ENCODE results near the gene TPD52L2.

TPD52L2 gene

DNA sequence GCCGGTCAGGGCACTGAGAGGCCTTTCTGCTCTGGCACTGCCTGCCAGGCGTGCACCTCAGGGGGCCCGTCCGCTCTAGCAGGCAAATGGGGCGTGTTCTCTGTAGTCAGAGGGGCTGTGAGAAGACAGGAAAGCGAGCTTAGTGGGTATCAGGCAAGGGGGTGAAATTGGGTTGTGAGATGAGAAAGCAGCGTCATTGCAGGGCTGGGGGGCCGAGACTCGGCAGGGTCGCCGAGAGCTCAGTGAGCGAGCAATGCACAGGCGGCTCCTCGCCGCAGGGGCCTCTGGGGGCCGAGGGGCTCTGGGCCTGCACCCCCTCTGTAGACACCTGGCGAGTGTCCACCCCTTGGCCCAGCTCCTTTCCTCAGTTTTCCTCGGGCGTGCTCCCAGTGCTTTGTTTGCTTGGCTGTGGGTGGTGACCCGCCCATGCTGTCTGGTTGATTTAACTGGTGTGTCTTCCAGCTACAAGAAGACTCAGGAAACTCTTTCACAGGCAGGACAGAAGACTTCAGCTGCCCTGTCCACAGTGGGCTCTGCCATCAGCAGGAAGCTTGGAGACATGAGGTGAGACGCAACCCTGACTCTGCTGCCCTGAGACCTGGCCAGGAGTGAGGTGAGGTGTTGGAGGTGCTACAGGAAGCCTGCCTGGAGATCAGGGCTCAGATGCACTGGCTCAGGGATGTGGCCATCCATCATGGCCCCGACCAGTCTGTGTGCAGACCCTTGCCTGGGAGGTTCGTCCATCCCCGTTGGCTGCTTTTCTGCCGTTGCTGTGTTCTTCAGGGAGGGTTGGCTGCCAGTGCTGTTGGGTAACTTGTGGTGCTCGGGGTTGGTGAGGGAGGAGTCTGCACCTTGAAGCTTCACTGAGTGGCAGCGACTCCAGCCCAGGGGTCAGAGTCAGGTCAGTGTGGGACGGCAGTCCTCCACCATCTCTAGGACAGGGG is 17.5 kb downstream of the TPD52L2 start:
- Histone ChIP-seq H2BK15ac (ENCODE audit: low read length) (no peak overlapping the region), H3K27ac (replicated peaks; ENCODE audit: low read length) (no peak overlapping the region), H3K18ac (ENCODE audit: low read length) (no peak overlapping the region), H4K8ac (ENCODE audit: low read depth, low read length) (no peak overlapping the region), H3K23ac (ENCODE audit: low read depth, low read length, poor library complexity) (no peak overlapping the region), H3K79me1 (ENCODE audit: low read depth, low read length) (peaks cover 18% of the 10 kb centered on the region), H3K9me3 (replicated peaks in 1 of 2; ENCODE audit: control insufficient read depth in 2 of 2, insufficient read depth in 1 of 2, low read depth in 1 of 2, low read length in 2 of 2) (no peaks in the 10 kb centered on the region), H3K4me2 (ENCODE audit: insufficient read depth, low read length, poor library complexity, severe bottlenecking) (no peak overlapping the region), H2BK120ac (ENCODE audit: low read depth, low read length) (no peak overlapping the region), H2BK12ac (ENCODE audit: low read length) (no peak overlapping the region), H3K14ac (ENCODE audit: low read length) (no peak overlapping the region), H3K27me3 (ENCODE audit: control insufficient read depth in 3 of 3, insufficient read depth in 3 of 3, low read depth in 1 of 3, low read length in 3 of 3) (no peaks in the 10 kb centered on the region), H2AFZ (ENCODE audit: low read length) (no peak overlapping the region), H4K91ac (ENCODE audit: low read depth, low read length, poor library complexity) (no peak overlapping the region), H3K9ac (ENCODE audit: low read depth, low read length, poor library complexity) (peak overlapping the region; percentile 50), H2AK5ac (ENCODE audit: low read depth, low read length) (no peak overlapping the region), H3K4me3 (ENCODE audit: low read length in 2 of 2) (peak overlapping the region in 1 of 2 donors; percentile 63), H3K36me3 (replicated peaks in 1 of 2; ENCODE audit: control insufficient read depth in 2 of 2, insufficient read depth in 2 of 2, low read length in 2 of 2) (peaks cover 34 to 75% of the 10 kb centered on the region in 2 donors), H3K4ac (ENCODE audit: low read length) (no peak overlapping the region), H2BK5ac (ENCODE audit: low read length) (no peak overlapping the region), H3K4me1 (ENCODE audit: control insufficient read depth in 2 of 2, insufficient read depth in 1 of 2, low read depth in 1 of 2, low read length in 2 of 2) (no peaks in the 10 kb centered on the region)
- WGBS, 2 donors (ENCODE audit: extremely low coverage in 2 of 2, insufficient read length in 2 of 2, insufficient replicate concordance in 1 of 2): no CpG with 5 or more reads among the region's 28 CpGs
- no peak for DNase-seq (ENCODE audit: low spot score)

DNA sequence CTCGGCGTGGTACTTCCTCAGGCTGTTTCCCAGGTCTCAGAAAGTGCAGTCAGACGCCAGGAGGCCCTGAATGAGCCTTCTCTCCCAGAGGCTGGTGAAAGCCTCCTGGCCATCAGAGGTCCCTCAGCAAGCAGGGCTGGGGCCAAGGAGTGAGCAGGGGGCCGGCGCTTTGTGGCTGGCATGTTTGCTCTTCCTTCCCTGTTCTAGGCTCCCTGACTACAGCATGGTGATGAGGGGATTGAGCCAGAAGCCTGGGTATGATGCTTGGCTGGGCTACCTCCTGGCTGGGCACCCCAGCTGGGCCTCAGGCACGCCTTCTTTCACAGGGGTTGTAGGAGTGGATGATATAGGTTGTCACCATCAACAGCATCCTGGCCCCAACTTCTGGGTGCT is 18.1 kb downstream of the TPD52L2 start:
- Histone ChIP-seq H2AK5ac (ENCODE audit: low read depth, low read length) (no peak overlapping the region), H2BK12ac (ENCODE audit: low read length) (no peak overlapping the region), H4K91ac (ENCODE audit: low read depth, low read length, poor library complexity) (no peak overlapping the region), H3K4me2 (ENCODE audit: insufficient read depth, low read length, poor library complexity, severe bottlenecking) (no peak overlapping the region), H3K14ac (ENCODE audit: low read length) (no peak overlapping the region), H3K4ac (ENCODE audit: low read length) (no peak overlapping the region), H2BK5ac (ENCODE audit: low read length) (peak overlapping the region; percentile 22), H2BK120ac (ENCODE audit: low read depth, low read length) (no peak overlapping the region), H2AFZ (ENCODE audit: low read length) (no peak overlapping the region), H3K36me3 (replicated peaks in 1 of 2; ENCODE audit: control insufficient read depth in 2 of 2, insufficient read depth in 2 of 2, low read length in 2 of 2) (peaks cover 32 to 75% of the 10 kb centered on the region in 2 donors), H2BK15ac (ENCODE audit: low read length) (no peak overlapping the region), H3K9ac (ENCODE audit: low read depth, low read length, poor library complexity) (no peak overlapping the region), H3K4me1 (ENCODE audit: control insufficient read depth in 2 of 2, insufficient read depth in 1 of 2, low read depth in 1 of 2, low read length in 2 of 2) (no peaks in the 10 kb centered on the region), H3K27ac (replicated peaks; ENCODE audit: low read length) (no peak overlapping the region), H4K8ac (ENCODE audit: low read depth, low read length) (no peak overlapping the region), H3K4me3 (ENCODE audit: low read length in 2 of 2) (no peak overlapping the region), H3K18ac (ENCODE audit: low read length) (no peak overlapping the region), H3K23ac (ENCODE audit: low read depth, low read length, poor library complexity) (no peak overlapping the region), H3K9me3 (replicated peaks in 1 of 2; ENCODE audit: control insufficient read depth in 2 of 2, insufficient read depth in 1 of 2, low read depth in 1 of 2, low read length in 2 of 2) (no peaks in the 10 kb centered on the region), H3K79me1 (ENCODE audit: low read depth, low read length) (peaks cover 14% of the 10 kb centered on the region), H3K27me3 (ENCODE audit: control insufficient read depth in 3 of 3, insufficient read depth in 3 of 3, low read depth in 1 of 3, low read length in 3 of 3) (no peaks in the 10 kb centered on the region)
- WGBS, 2 donors (ENCODE audit: extremely low coverage in 2 of 2, insufficient read length in 2 of 2, insufficient replicate concordance in 1 of 2): no CpG with 5 or more reads among the region's 6 CpGs
- no peak for DNase-seq (ENCODE audit: low spot score)

DNA sequence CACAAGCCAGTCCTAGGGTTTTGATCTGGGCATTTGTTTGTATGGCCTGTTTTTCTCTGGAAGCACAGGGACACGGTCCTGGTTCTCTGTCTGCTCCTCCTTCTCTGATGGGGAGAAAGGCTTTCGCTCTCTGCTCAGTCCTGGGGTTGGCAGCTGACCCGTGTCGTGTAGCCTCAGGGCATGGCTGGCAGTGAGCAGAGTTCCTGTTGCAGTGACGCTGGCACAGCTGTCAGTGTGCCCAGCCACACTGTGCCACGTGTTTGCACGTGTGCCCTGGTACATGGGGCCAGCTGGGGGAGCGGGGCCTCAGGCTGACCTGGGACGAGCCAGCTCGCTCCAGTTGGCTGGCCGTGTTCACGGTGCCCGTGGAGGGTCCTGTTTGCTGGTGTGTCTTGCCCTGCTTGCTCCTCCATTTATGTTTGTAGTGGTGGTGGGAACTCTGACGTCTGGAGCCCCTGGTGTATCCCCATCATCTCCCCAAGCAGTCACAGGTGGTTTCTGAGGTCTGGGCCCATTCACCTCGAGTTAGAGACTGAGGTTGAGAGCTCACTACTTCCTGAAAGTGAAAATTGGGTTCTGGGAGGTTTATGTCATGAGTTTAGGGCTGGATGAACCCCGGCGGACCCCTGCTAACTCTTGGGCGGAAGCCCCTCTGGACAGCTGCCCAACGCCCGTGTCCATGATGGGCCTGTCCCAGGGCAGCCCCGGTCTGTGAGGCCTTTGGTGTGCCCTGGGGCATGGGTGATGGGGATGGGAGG is 19.6 kb downstream of the TPD52L2 start:
- Histone ChIP-seq H2BK5ac (ENCODE audit: low read length) (peak overlapping the region; percentile 20), H4K91ac (ENCODE audit: low read depth, low read length, poor library complexity) (no peak overlapping the region), H2AK5ac (ENCODE audit: low read depth, low read length) (no peak overlapping the region), H3K4me3 (ENCODE audit: low read length in 2 of 2) (peak overlapping the region in 1 of 2 donors; percentile 11), H3K18ac (ENCODE audit: low read length) (no peak overlapping the region), H3K23ac (ENCODE audit: low read depth, low read length, poor library complexity) (peak overlapping the region; percentile 51), H3K36me3 (replicated peaks in 1 of 2; ENCODE audit: control insufficient read depth in 2 of 2, insufficient read depth in 2 of 2, low read length in 2 of 2) (peaks cover 40 to 75% of the 10 kb centered on the region in 2 donors), H3K9ac (ENCODE audit: low read depth, low read length, poor library complexity) (peak overlapping the region; percentile 66), H3K9me3 (replicated peaks in 1 of 2; ENCODE audit: control insufficient read depth in 2 of 2, insufficient read depth in 1 of 2, low read depth in 1 of 2, low read length in 2 of 2) (no peaks in the 10 kb centered on the region), H2AFZ (ENCODE audit: low read length) (no peak overlapping the region), H3K27me3 (ENCODE audit: control insufficient read depth in 3 of 3, insufficient read depth in 3 of 3, low read depth in 1 of 3, low read length in 3 of 3) (no peaks in the 10 kb centered on the region), H3K14ac (ENCODE audit: low read length) (no peak overlapping the region), H4K8ac (ENCODE audit: low read depth, low read length) (no peak overlapping the region), H3K4me1 (ENCODE audit: control insufficient read depth in 2 of 2, insufficient read depth in 1 of 2, low read depth in 1 of 2, low read length in 2 of 2) (no peaks in the 10 kb centered on the region), H2BK15ac (ENCODE audit: low read length) (no peak overlapping the region), H3K27ac (replicated peaks; ENCODE audit: low read length) (no peak overlapping the region), H2BK12ac (ENCODE audit: low read length) (no peak overlapping the region), H3K79me1 (ENCODE audit: low read depth, low read length) (peaks cover 11% of the 10 kb centered on the region), H3K4ac (ENCODE audit: low read length) (no peak overlapping the region), H3K4me2 (ENCODE audit: insufficient read depth, low read length, poor library complexity, severe bottlenecking) (no peak overlapping the region), H2BK120ac (ENCODE audit: low read depth, low read length) (no peak overlapping the region)
- WGBS, 2 donors (ENCODE audit: extremely low coverage in 2 of 2, insufficient read length in 2 of 2, insufficient replicate concordance in 1 of 2): no CpG with 5 or more reads among the region's 21 CpGs
- DNase-seq (ENCODE audit: low spot score): no peak
